ENCODE data around the gene SUPT6H.

SUPT6H gene

GRCh38 chr17:28661635-28662526 lies at the start of gene SUPT6H, which contains the start of gene SDF2:
SUPT6H (plus strand) TSS chr17:28662205; CDS start chr17:28673402, 11,197 bp downstream.
SDF2 (minus strand) TSS chr17:28661906; CDS start chr17:28661876, 30 bp downstream.
- peak; percentile 93 for DNase-seq (ENCODE audit: low read depth)

- no peak for DNase-seq (ENCODE audit: low read depth)
Observed at GRCh38 chr17:28612531-28612930, 49.5 kb upstream of the SUPT6H start.

DNA sequence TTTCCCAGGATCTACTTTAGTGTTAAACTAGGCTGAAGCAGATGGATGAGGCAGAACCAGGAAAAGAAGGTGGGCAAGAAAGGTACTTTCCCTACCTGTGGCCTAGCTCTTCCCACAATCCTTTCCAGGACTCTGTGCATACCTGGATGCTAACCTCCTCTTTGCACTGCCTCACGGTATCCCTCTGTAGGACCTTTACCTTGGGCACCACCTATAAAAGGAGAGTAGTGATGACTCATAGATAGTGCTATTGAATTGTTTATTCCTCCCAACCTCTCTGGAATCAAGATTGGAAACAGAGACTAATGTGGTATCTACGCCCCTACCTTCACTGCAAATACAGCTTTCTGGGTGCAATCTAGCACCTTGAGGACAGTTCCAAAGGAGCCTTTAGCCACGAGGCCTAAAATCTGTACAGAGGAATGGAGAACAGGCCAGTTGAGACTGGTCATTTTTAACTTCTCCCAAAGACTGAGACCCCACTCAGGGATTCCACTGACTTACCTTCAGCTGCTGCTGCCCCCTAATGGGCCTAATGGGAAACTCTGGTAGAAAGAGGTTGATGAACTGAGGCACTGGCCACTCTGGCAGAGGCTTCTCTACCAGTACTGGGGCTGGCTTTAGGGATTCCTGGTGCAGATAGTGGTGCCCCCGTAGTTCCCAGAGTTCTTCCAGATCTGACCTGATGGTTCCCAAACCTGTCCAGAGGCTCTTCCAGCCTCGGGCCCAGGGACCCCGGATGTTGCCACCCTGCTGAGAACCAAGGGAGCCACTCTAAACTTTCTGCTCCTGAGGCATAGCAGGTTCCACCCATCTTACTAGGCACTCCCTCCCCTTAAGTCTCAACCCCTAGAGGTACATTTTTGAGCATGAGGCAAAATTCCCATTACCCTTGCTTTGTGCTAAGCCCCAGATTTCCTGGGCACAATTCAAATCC lies 48.8 kb upstream of the SUPT6H start:
- no peak for DNase-seq (ENCODE audit: low read depth)

- DNase-seq (ENCODE audit: low read depth), result no peak
Observed at GRCh38 chr17:28613931-28614381, 48.0 kb upstream of the SUPT6H start, which contains the start of gene RSKR. RSKR (minus strand) TSS chr17:28614185; CDS start chr17:28614161, 24 bp downstream.

DNA sequence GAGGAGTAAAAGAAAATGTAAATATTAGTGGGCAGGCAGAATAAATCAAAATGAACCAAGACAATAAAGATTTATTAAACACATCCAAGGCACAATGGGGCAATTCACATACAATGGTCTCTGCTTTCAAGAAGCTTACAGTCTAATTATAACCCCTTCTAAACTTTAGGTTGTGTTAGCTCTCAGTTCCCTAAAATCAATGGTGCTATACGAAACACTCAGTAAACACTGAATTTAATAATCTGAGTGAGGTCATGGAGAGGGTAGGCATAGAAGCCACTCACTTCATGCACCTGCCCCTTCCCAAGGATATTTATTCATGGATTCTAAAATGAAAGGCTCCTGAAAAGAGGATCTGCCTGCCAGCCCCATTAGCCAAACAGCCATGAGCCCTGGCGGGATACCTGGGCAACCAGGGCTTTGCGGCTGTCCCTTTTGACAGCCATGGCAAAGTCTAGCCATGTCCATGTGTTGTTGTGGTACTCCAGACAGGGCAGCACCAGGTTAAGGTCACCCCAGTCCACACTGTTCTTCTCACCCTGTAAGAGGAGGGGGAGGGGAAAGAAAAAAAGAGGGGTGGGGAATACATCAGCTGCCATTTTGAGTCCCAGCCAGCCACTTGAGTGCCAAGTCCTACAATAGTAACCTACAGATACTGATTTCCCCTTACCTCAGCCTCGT lies 46.6 kb upstream of the SUPT6H start:
- DNase-seq (ENCODE audit: low read depth), result no peak

DNA sequence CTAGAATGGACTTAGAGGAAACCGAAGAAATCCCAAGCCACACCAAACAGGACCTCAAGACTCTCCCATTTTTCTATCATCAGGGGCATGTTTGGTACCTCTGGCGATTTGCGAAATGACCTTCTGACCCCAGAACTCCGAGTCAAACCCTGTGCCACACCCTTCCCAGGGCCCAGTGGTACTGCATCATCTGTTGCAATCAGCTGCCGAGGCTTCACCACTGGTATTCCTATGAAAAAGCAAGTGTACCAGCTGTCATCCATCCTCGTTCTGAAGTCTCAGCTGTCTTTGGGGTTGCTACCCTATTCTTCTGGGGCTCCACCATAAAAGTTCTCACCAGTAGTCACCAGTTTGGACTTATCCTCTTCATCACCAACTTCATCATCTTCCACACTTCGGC lies 45.7 kb upstream of the SUPT6H start:
- no peak for DNase-seq (ENCODE audit: low read depth)

- DNase-seq (ENCODE audit: low read depth), result no peak
Observed at GRCh38 chr17:28618464-28618863, 43.5 kb upstream of the SUPT6H start.

- DNase-seq (ENCODE audit: low read depth), result no peak
Observed at GRCh38 chr17:28620010-28620409, 42.0 kb upstream of the SUPT6H start.

DNA sequence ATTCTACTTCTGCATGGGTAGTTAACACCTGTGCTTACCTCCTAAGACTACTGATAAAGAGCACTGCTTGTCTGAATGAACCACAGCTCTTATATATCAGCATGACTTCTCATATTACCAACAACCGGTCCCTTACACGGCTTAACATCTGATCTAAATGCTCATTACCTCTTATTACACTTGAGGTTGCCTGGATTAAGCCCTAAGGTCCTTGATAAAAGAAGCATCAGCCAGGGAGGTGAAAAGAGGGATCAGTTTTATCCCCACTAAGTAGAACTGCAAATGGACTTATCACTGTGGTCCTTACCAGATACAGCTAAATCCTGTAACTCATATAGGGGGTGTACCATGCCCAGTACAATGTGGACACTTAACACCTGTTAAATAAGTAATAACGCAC lies 39.8 kb upstream of the SUPT6H start:
- no peak for DNase-seq (ENCODE audit: low read depth)

GRCh38 chr17:28623696-28624095 lies 38.3 kb upstream of the SUPT6H start:
- DNase-seq (ENCODE audit: low read depth), result no peak

GRCh38 chr17:28624148-28624547 lies 37.9 kb upstream of the SUPT6H start:
- DNase-seq (ENCODE audit: low read depth), result no peak

- no peak for DNase-seq (ENCODE audit: low read depth)
Observed at GRCh38 chr17:28626818-28627217, 35.2 kb upstream of the SUPT6H start.

DNA sequence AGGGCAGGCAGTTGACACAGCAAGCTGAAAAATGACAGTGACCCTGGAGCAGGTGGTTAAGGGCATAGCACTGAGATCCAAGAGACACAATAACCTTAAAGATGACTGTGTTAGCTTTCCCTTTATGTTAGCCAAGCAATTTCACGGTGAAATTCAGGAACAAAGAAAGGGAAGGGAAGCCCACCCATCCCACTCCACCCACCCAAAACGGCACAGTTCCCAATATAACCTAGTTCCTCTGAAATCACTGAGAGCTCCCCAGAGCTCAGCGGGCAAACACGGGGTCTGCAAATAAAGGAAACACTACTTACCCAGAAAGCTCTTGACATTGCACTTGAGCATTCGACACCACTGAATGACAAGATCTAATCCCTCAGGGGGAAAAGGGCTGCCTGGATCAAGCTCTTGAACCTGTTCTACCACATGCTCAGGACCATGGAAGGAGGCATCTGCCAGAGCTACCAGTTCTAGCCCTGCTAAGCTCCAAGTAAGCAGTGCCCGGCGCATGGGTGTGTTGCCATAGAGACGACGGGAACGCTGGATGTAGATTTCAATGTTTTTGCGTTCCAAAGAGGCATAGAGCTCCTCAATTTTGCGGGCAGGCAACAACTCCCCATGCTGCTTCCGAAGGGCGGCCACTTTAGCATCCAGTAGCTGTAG lies 27.7 kb upstream of the SUPT6H start:
- no peak for DNase-seq (ENCODE audit: low read depth)

DNA sequence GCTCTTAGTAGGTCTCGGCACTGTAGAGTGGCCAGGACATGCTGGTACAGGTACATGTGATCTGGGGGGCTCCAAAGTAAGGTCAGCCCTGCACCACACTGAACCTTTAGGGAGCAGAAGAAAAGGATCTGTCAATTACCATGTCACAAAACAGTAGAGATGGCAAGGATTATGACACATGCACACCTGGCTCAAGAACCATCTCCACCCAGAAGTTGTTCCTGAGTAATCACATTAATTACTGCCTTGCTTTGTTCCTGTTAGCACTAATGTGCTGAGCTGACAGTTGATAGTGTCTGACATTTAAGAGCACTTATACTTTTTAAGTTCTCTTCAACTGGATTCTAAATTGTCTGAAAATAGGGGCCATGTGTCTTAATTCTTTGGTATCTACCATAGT lies 26.5 kb upstream of the SUPT6H start:
- DNase-seq (ENCODE audit: low read depth), result no peak

DNA sequence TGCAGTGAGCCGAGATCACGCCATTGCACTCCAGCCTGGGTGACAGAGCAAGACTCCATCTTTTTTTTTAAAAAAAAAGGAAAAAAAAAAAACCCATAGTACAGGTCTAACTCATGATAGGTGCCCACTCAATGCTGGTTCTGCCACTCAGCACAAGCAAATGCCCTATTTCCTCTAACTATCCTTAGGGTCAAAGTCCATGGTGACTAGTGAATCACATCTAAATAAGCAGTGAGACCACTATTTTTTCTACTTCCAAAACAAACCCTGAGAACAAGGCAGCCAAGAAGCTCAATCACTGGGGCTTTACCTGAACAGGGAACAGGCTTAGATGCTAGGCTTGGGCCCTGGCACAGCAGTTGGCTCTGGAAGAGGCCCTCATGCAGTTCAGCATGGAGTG lies 20.4 kb upstream of the SUPT6H start:
- DNase-seq (ENCODE audit: low read depth), result no peak

DNA sequence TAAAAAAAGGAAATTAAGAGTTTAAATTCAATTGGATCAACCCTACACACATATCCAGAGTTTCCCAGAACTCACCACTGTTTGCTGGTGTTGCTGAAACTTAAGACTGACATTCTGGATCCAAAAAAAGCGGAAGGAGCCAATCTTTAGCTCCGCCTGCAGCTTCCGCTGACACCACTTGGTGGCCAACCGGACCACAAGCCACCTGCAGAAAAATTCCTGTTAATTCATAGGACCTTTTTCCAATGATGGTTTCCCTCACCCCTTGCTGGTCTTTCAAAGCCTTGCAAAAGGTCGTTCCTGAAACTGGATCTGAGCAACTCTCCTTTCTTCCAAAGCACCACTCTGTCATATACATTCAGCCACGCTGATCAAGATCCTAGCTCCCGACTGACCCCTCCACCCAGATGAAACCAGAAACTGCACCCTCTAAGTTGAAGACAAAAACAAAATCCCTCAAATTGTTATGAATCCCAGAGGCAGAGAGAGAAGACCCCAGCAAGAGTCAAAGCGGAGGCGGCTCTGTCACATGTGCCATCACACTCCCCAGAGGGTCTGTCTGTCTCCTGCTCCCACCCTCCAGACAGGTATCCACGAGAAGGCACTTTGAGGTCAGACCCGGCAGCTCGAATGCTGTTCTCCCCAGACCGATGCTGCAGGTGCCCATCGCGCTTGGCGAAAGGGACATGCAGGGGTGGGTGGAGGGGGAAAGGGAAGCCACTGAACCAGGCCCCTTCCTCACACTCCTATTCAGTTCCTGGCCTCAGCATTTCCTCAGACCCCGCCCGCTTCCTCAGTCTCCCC lies 17.8 kb upstream of the SUPT6H start:
- DNase-seq (ENCODE audit: low read depth), result peak; percentile 12

DNA sequence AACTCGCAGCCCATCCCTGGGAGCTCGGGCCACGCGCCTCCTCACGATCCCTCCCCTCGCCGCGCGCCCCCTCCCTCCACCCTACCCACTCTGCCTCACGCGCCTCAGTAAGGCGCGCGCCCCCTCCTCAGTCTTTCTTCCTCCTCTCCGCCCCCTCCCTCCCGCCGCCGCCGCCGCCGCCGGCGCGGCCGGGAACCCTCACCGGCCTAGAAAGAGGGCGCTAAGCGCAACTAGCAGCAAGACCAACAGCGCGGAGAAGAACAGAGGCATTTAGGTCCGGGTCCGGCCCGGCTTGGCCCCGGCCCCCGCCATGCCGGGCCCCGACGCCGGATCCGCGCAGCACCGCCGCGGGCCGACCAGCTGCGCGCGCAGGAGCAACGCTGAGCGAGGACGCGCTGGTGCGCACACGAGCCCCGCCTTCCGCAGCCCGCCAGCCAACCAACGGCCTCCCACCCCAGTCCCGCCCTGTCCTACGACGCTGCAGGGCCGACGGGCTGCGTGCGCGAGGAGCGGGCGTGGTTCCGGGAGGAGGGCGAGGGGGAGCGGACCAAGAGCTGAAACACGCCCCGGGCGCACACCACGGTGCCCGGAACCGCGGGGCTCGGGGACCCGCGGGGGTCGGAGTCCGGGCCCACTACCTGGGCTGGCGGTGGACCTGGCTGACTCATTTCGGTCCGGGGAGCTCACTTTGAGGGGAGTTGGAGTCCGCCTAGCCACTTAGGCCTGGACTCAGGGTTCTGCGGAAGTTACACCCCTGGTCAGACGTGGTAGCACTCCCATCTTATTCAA lies 17.0 kb upstream of the SUPT6H start, which contains the start of gene BLTP2:
TSS of gene BLTP2 (minus strand) at position 372 of the 789 bp plus-strand sequence. CDS start at position 270, 102 bp downstream.
- peak; percentile 96 for DNase-seq (ENCODE audit: low read depth)

- DNase-seq (ENCODE audit: low read depth), result no peak
Observed at GRCh38 chr17:28645576-28645939, 16.4 kb upstream of the SUPT6H start.

- no peak for DNase-seq (ENCODE audit: low read depth)
Observed at GRCh38 chr17:28646039-28646754, 15.8 kb upstream of the SUPT6H start.
